ENCODE data around the gene RNASEH2A.
A peak's percentile ranks its signal among the peaks of the same experiment; 100 is the strongest.

Gene RNASEH2A

GRCh38 chr19:12783291-12783848, 23.0 kb upstream of the RNASEH2A start:
- DNase-seq (ENCODE audit: low read depth), result no peak

GRCh38 chr19:12783849-12784393, 22.5 kb upstream of the RNASEH2A start:
- DNase-seq (ENCODE audit: low read depth), result no peak

GRCh38 chr19:12784394-12784870, 22.0 kb upstream of the RNASEH2A start:
- no peak for DNase-seq (ENCODE audit: low read depth)

GRCh38 chr19:12784871-12785430, 21.4 kb upstream of the RNASEH2A start:
- no peak for DNase-seq (ENCODE audit: low read depth)

GRCh38 chr19:12785431-12786031, 20.9 kb upstream of the RNASEH2A start:
- DNase-seq (ENCODE audit: low read depth), result no peak

- no peak for DNase-seq (ENCODE audit: low read depth)
Measured at GRCh38 chr19:12786141-12786870, 20.1 kb upstream of the RNASEH2A start.

GRCh38 chr19:12786952-12787351, 19.4 kb upstream of the RNASEH2A start:
- DNase-seq (ENCODE audit: low read depth), result no peak

GRCh38 chr19:12787458-12787857, 18.9 kb upstream of the RNASEH2A start:
- no peak for DNase-seq (ENCODE audit: low read depth)

- DNase-seq (ENCODE audit: low read depth), result no peak
Measured at GRCh38 chr19:12788042-12788681, 18.2 kb upstream of the RNASEH2A start.

- DNase-seq (ENCODE audit: low read depth), result no peak
Measured at GRCh38 chr19:12788682-12789097, 17.7 kb upstream of the RNASEH2A start.

GRCh38 chr19:12789098-12789903, 17.1 kb upstream of the RNASEH2A start:
- no peak for DNase-seq (ENCODE audit: low read depth)

GRCh38 chr19:12789904-12790619, 16.3 kb upstream of the RNASEH2A start:
- peak; percentile 94 for DNase-seq (ENCODE audit: low read depth)

GRCh38 chr19:12790628-12791344, 15.6 kb upstream of the RNASEH2A start:
- DNase-seq (ENCODE audit: low read depth), result no peak

GRCh38 chr19:12791345-12792050, 14.9 kb upstream of the RNASEH2A start, which contains the start of gene JUNB:
Gene JUNB (plus strand): TSS chr19:12791486. CDS start chr19:12791772, 286 bp downstream.
- DNase-seq (ENCODE audit: low read depth), result peak; percentile 95

- DNase-seq (ENCODE audit: low read depth), result no peak
Measured at GRCh38 chr19:12792051-12792852, 14.1 kb upstream of the RNASEH2A start.

- DNase-seq (ENCODE audit: low read depth), result no peak
Measured at GRCh38 chr19:12792853-12793289, 13.5 kb upstream of the RNASEH2A start.

GRCh38 chr19:12793290-12794195, 12.8 kb upstream of the RNASEH2A start:
- DNase-seq (ENCODE audit: low read depth), result peak; percentile 83

Data from stromal cell of bone marrow (primary cell).